HCT116 (cell line): ENCODE results near the gene CDH22. TPM values are rescaled to one million over a fixed set of nuclear protein-coding genes. Genes with fewer than 3 reads are reported as not detected.

Experiments used
- ATAC-seq: fragments of 200-7000 bp; cut with Tn5 transposase; 2 replicates; pipeline ENCODE4 v1.9.1; 2020; ENCODE audit warnings: mild to moderate bottlenecking, moderate library complexity
- BruUV-seq: library from RNA; stranded (reverse); fragments of 400-500 nt; replicated peaks from 2 replicates; lab custom pipeline; 2021; lab: Mats Ljungman, UMichigan
- CTCF ChIA-PET: fragments of 300-600 bp; sonication (Branson Sonifier 250); formaldehyde crosslinking; loops from one replicate; lab custom pipeline; 2021; ENCODE audit warnings: antibody characterized with exemption; lab: Charles Lee
- POLR2A ChIA-PET: fragments of 300-600, 350-600 bp; sonication (Branson Sonifier 250); formaldehyde crosslinking; loops from one replicate; lab custom pipeline; 2021; ENCODE audit warnings: antibody characterized with exemption; lab: Charles Lee
- RAD21 ChIA-PET, 2 experiments: fragments of 300-600 bp; sonication (Branson Sonifier 250); formaldehyde crosslinking; loops; one replicate each; lab custom pipeline; 2023; ENCODE audit warnings: low total read pairs in 2 of 2; ENCODE audit not compliant: uncharacterized antibody in 2 of 2, unreplicated experiment in 2 of 2, low non-redundant PET in 1 of 2; lab: Charles Lee
- DNase-seq: peaks from one replicate; pipeline ENCODE4 v3.0.0-alpha.2; 2010; ENCODE audit warnings: low read depth, low spot score
- H2AFZ ChIP-seq: fragments of 200-600 bp; shearing (Covaris generic), sonication (generic); 2 replicates; pipeline ENCODE4 v1.6.1; 2017; ENCODE audit warnings: low read depth, mixed run types, mixed read lengths, antibody characterized with exemption, low read length; ENCODE audit not compliant: poor library complexity, severe bottlenecking
- H3K27ac ChIP-seq: 2 replicates; pipeline ENCODE4 v1.5.1; 2012; ENCODE audit warnings: low read depth, low read length
- H3K27me3 ChIP-seq: fragments of 200-600 bp; sonication (generic); 2 replicates; pipeline ENCODE4 v1.6.1; 2016; ENCODE audit warnings: mixed run types, low read length, mixed read lengths; ENCODE audit not compliant: insufficient read depth
- H3K36me3 ChIP-seq, 2 experiments: fragments of 200-500 bp in 1 of 2; fragments of 200-600 bp in 1 of 2; sonication (Bioruptor generic) in 1 of 2; sonication (generic) in 1 of 2; 2 replicates each; pipeline versions ENCODE4 v1.5.1 to v1.6.1; 2014 to 2016; ENCODE audit warnings: low read length in 2 of 2, inconsistent platforms in 1 of 2, mixed read lengths in 1 of 2, mixed run types in 1 of 2; ENCODE audit not compliant: insufficient read depth in 2 of 2, control insufficient read depth in 1 of 2
- H3K4me1 ChIP-seq, 2 experiments: fragments of 200-600 bp in 1 of 2; sonication (generic) in 1 of 2; 2 replicates each; pipeline versions ENCODE4 v1.5.1 to v1.6.1; 2012 to 2017; ENCODE audit warnings: low read length in 2 of 2, inconsistent platforms in 1 of 2, mild to moderate bottlenecking in 1 of 2, mixed read lengths in 1 of 2, mixed run types in 1 of 2, moderate library complexity in 1 of 2; ENCODE audit not compliant: insufficient read depth in 2 of 2, control insufficient read depth in 1 of 2
- H3K4me2 ChIP-seq: fragments of 200-600 bp; sonication (generic); 2 replicates; pipeline ENCODE4 v1.6.1; 2017; ENCODE audit warnings: mixed run types, low read length, mixed read lengths
- H3K4me3 ChIP-seq, 2 experiments: fragments of 200-600 bp in 1 of 2; sonication (generic) in 1 of 2; replicated peaks in 1 of 2; 2 replicates each; pipeline ENCODE4 v1.5.1; 2011 to 2016; ENCODE audit warnings: low read length in 2 of 2, control low read depth in 1 of 2, low read depth in 1 of 2, mild to moderate bottlenecking in 1 of 2, mixed read lengths in 1 of 2, mixed run types in 1 of 2
- H3K79me2 ChIP-seq: fragments of 200-600 bp; sonication (generic); 2 replicates; pipeline ENCODE4 v1.6.1; 2017; ENCODE audit warnings: mild to moderate bottlenecking, mixed run types, low read length, moderate library complexity, mixed read lengths; ENCODE audit not compliant: insufficient read depth
- H3K9ac ChIP-seq: fragments of 200-600 bp; sonication (generic); 2 replicates; pipeline ENCODE4 v1.6.1; 2016; ENCODE audit warnings: low read length, mixed read lengths
- H3K9me2 ChIP-seq: fragments of 200-600 bp; sonication (generic), shearing (Covaris generic); 2 replicates; pipeline ENCODE4 v1.6.1; 2017; ENCODE audit warnings: mixed run types, mild to moderate bottlenecking, moderate library complexity; ENCODE audit not compliant: insufficient read depth
- H3K9me3 ChIP-seq, 2 experiments: fragments of 200-500 bp in 1 of 2; fragments of 200-600 bp in 1 of 2; sonication (Bioruptor generic) in 1 of 2; sonication (generic) in 1 of 2; 2 replicates each; pipeline ENCODE4 v1.6.1; 2014 to 2017; ENCODE audit warnings: low read length in 2 of 2, mixed read lengths in 2 of 2, inconsistent platforms in 1 of 2, low read depth in 1 of 2, mild to moderate bottlenecking in 1 of 2, mixed run types in 1 of 2, moderate library complexity in 1 of 2; ENCODE audit not compliant: control insufficient read depth in 1 of 2, insufficient read depth in 1 of 2
- H4K20me1 ChIP-seq: fragments of 200-600 bp; sonication (generic), shearing (Covaris generic); 2 replicates; pipeline ENCODE4 v1.6.1; 2017; ENCODE audit warnings: mixed run types, mild to moderate bottlenecking, moderate library complexity; ENCODE audit not compliant: insufficient read depth
- EGR1 ChIP-seq: IDR thresholded peaks from 2 replicates; pipeline ENCODE4 v1.6.1; 2012; ENCODE audit warnings: low read depth
- ELF1 ChIP-seq: IDR thresholded peaks from 2 replicates; pipeline ENCODE4 v1.6.1; 2012; ENCODE audit warnings: low read depth, borderline replicate concordance
- EZH2 ChIP-seq: fragments of 200-600 bp; sonication (generic); IDR thresholded peaks from 2 replicates; pipeline ENCODE4 v1.6.1; 2017; ENCODE audit warnings: antibody characterized with exemption, mixed run types
- FOSL1 ChIP-seq: IDR thresholded peaks from 2 replicates; pipeline ENCODE4 v1.6.1; 2012; ENCODE audit warnings: low read depth
- JUND ChIP-seq: IDR thresholded peaks from 2 replicates; pipeline ENCODE4 v1.6.1; 2012
- POLR2A ChIP-seq: IDR thresholded peaks from 2 replicates; pipeline ENCODE4 v1.7.0; 2011; ENCODE audit warnings: borderline replicate concordance; ENCODE audit not compliant: insufficient read depth, insufficient read length; ENCODE audit errors: extremely low read depth
- POLR2AphosphoS5 ChIP-seq: IDR thresholded peaks from 2 replicates; pipeline ENCODE4 v1.6.1; 2011; ENCODE audit warnings: mild to moderate bottlenecking, low read depth, low read length, moderate library complexity
- SIN3A ChIP-seq: IDR thresholded peaks from 2 replicates; pipeline ENCODE4 v1.6.1; 2012; ENCODE audit warnings: low read depth
- SRF ChIP-seq: IDR thresholded peaks from 2 replicates; pipeline ENCODE4 v1.6.1; 2012; ENCODE audit warnings: low read depth
- TCF7L2 ChIP-seq: IDR thresholded peaks from 2 replicates; pipeline ENCODE4 v1.7.0; 2011; ENCODE audit warnings: borderline replicate concordance, inconsistent platforms; ENCODE audit not compliant: insufficient read depth, insufficient read length; ENCODE audit errors: extremely low read depth
- YY1 ChIP-seq: IDR thresholded peaks from 2 replicates; pipeline ENCODE4 v1.6.1; 2011; ENCODE audit warnings: low read length, low read depth, moderate library complexity, mild to moderate bottlenecking; ENCODE audit not compliant: insufficient replicate concordance; ENCODE audit errors: extremely low read depth
- ZFX ChIP-seq: fragments of 450-650 bp; IDR thresholded peaks from 2 replicates; pipeline ENCODE4 v1.6.1; 2017
- ZNF274 ChIP-seq: fragments of 200-500 bp; sonication (Bioruptor generic); IDR thresholded peaks from 2 replicates; pipeline ENCODE4 v1.6.1; 2014; ENCODE audit warnings: mild to moderate bottlenecking, low read depth, low read length, inconsistent platforms
- intact Hi-C: fragments of 100-400 bp; cut with micrococcal nuclease; formaldehyde crosslinking; loops from 2 replicates; pipeline ENCODE4 v1.10.0; 2022
- total RNA-seq: library from RNA; stranded (reverse); gene quantifications from one replicate; pipeline ENCODE4 v1.2.1, GENCODE V29; 2021; ENCODE audit not compliant: unreplicated experiment
- TF ChIP-seq, protein P1 (sequence below): IDR thresholded peaks from 2 replicates; pipeline ENCODE4 v1.6.1; 2012
- TF ChIP-seq, protein P2 (sequence below), 3 experiments: fragments of 200-600 bp in 1 of 3; sonication (generic) in 1 of 3; IDR thresholded peaks in 2 of 3; conservative IDR thresholded peaks in 1 of 3; 2 replicates each; pipeline ENCODE4 v1.5.1; 2012 to 2017; ENCODE audit warnings: low read depth in 2 of 3, low read length in 2 of 3, antibody characterized with exemption in 1 of 3, borderline replicate concordance in 1 of 3, control low read depth in 1 of 3, mild to moderate bottlenecking in 1 of 3, mixed read lengths in 1 of 3, mixed run types in 1 of 3, moderate library complexity in 1 of 3; ENCODE audit not compliant: insufficient read depth in 1 of 3
- TF ChIP-seq, protein P3 (sequence below): IDR thresholded peaks from 2 replicates; pipeline ENCODE4 v1.6.1; 2011; ENCODE audit warnings: mild to moderate bottlenecking, low read length, moderate library complexity; ENCODE audit not compliant: insufficient replicate concordance; ENCODE audit errors: extremely low read depth
- TF ChIP-seq, protein P4 (sequence below): IDR thresholded peaks from 2 replicates; pipeline ENCODE4 v1.6.1; 2012

The CDH22 gene
- total RNA-seq, 1 experiment from 2014 or later: 1.8 TPM

DNA sequence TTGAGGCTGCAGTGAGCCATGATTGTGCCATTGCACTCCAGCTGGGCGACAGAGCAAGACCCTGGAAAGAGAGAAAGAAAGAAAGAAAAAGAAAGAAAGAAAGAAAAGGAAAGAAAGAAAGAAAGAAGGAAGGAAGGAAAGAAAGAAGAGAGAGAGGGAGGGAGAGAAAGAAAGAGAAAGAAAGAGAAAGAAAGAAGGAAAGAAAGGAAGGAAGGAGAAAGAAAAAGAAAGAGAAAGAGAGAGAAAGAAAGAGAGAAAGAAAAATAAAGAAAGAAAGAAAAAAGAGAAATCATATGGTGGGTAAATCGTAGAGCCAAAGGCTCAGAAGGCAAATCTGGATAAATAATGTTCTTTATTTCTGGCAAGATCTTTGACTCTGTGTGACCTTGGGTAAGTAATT lies 136.8 kb downstream of the CDH22 start (continued):
- no peak for TF ChIP-seq EZH2

DNA sequence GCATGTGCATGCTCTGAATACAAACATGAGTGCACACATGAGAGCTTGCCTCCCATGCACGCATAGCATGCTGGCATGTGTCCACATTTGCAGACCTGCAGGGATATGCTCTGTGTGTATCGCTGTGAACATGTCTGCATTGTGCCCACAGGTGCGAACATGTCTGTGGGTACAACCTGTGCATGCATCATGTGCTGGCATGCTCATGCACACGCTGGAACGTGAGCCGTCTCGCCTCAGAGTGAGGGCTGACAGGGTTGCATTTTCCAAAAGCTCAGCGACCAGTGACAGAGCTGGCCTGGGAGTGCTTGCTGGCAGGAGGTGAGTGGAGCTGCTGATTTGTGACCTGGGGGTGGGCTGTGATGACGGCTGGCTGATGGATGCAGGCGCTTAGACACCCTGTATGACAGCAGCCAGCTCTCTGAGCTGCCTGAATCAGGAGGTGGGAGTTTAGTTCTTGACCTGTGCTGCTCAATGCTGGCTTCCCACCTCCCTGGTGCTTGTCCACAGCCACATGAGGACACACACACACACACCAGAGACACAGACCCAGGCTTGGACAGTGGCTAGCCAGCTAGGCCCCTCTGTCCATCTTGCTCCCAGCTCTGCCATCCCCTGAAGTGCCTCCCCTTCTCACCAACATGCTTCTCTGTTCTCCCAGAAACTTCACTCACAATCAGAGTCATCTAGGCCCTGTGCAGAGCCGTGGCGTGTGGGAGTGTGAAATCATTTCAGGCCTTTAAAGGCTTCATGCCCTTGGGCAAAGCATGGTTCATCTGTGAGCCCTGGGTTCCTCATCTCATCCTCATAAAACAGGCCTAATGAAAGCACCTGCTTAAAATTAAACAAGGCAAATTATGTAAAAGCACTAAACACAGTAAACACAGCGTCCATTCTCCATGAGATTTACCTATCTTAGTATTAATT lies 138.8 kb downstream of the CDH22 start:
- Histone ChIP-seq H3K9me2 (no peaks in the 10 kb centered on the region), H3K27me3 (peaks cover 23% of the 10 kb centered on the region; the same call in 1 of the 2 replicates), H3K4me1 (peaks cover 0 to 11% of the 10 kb centered on the region in 2 experiments; a peak in 3 of 4 replicates), H3K9ac (no peak overlapping the region), H3K79me2 (no peaks in the 10 kb centered on the region), H3K27ac (no peak overlapping the region), H4K20me1 (no peaks in the 10 kb centered on the region), H2AFZ (no peak overlapping the region), H3K9me3 (no peaks in the 10 kb centered on the region), H3K36me3 (no peaks in the 10 kb centered on the region), H3K4me2 (no peak overlapping the region), H3K4me3 (no peak overlapping the region)
- ChIA-PET POLR2A (no interaction called here), RAD21 (no interaction called here), CTCF (no interaction called here)
- DNase-seq: no peak
- no TSS peak for BruUV-seq
- no peak for ATAC-seq
- intact Hi-C loops: no loop called here
- TF ChIP-seq ZFX (no peak), SIN3A (no peak), JUND (no peak), POLR2AphosphoS5 (no peak), POLR2A (no peak), ZNF274 (no peak), YY1 (no peak), SRF (no peak), FOSL1 (no peak), TCF7L2 (no peak), ELF1 (no peak), EGR1 (no peak)
- TF ChIP-seq, protein P1, sequence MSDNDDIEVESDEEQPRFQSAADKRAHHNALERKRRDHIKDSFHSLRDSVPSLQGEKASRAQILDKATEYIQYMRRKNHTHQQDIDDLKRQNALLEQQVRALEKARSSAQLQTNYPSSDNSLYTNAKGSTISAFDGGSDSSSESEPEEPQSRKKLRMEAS: no peak
- TF ChIP-seq, protein P2, sequence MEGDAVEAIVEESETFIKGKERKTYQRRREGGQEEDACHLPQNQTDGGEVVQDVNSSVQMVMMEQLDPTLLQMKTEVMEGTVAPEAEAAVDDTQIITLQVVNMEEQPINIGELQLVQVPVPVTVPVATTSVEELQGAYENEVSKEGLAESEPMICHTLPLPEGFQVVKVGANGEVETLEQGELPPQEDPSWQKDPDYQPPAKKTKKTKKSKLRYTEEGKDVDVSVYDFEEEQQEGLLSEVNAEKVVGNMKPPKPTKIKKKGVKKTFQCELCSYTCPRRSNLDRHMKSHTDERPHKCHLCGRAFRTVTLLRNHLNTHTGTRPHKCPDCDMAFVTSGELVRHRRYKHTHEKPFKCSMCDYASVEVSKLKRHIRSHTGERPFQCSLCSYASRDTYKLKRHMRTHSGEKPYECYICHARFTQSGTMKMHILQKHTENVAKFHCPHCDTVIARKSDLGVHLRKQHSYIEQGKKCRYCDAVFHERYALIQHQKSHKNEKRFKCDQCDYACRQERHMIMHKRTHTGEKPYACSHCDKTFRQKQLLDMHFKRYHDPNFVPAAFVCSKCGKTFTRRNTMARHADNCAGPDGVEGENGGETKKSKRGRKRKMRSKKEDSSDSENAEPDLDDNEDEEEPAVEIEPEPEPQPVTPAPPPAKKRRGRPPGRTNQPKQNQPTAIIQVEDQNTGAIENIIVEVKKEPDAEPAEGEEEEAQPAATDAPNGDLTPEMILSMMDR (IDR thresholded peaks at IDR 0.05 in 2 of 3, conservative IDR thresholded peaks at IDR 0.05 in 1 of 3; ENCODE audit: borderline replicate concordance in 1 of 3, insufficient read depth in 1 of 3, low read depth in 2 of 3, low read length in 2 of 3): no peak
- TF ChIP-seq, protein P3, sequence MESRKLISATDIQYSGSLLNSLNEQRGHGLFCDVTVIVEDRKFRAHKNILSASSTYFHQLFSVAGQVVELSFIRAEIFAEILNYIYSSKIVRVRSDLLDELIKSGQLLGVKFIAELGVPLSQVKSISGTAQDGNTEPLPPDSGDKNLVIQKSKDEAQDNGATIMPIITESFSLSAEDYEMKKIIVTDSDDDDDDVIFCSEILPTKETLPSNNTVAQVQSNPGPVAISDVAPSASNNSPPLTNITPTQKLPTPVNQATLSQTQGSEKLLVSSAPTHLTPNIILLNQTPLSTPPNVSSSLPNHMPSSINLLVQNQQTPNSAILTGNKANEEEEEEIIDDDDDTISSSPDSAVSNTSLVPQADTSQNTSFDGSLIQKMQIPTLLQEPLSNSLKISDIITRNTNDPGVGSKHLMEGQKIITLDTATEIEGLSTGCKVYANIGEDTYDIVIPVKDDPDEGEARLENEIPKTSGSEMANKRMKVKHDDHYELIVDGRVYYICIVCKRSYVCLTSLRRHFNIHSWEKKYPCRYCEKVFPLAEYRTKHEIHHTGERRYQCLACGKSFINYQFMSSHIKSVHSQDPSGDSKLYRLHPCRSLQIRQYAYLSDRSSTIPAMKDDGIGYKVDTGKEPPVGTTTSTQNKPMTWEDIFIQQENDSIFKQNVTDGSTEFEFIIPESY: no peak
- TF ChIP-seq, protein P4, sequence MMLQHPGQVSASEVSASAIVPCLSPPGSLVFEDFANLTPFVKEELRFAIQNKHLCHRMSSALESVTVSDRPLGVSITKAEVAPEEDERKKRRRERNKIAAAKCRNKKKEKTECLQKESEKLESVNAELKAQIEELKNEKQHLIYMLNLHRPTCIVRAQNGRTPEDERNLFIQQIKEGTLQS: no peak
